MCF 10A (cell line): ENCODE data around the gene CNOT3. TPM values are rescaled to one million over a fixed set of nuclear protein-coding genes. Genes with fewer than 3 reads are reported as not detected.
A peak's percentile ranks its signal among the peaks of the same experiment; 100 is the strongest.

Source experiments
- BruUV-seq: library from RNA; stranded (reverse); fragments of 400-500 nt; replicated peaks from 2 replicates; lab custom pipeline; 2021; lab: Mats Ljungman, UMichigan
- CTCF ChIA-PET: fragments of 300-600 bp; sonication (Branson Sonifier 250); formaldehyde crosslinking; extraction: SDS; loops from one replicate; lab custom pipeline; 2021; ENCODE audit warnings: antibody characterized with exemption, inconsistent platforms; lab: Yijun Ruan, JAX
- POLR2A ChIA-PET: fragments of 300-600, 350-650 bp; sonication (Branson Sonifier 250); formaldehyde crosslinking; extraction: SDS; loops from one replicate; lab custom pipeline; 2020; ENCODE audit warnings: antibody characterized with exemption, inconsistent platforms; lab: Yijun Ruan, JAX
- DNase-seq: peaks from one replicate; pipeline ENCODE4 v3.0.0-alpha.2; 2018; ENCODE audit not compliant: unreplicated experiment
- H3K27ac Mint-ChIP-seq: one replicate; pipeline ENCODE4 v1.8.0; 2022; ENCODE audit warnings: mild to moderate bottlenecking, low read depth, mixed read lengths; ENCODE audit not compliant: unreplicated experiment
- H3K27me3 Mint-ChIP-seq: one replicate; pipeline ENCODE4 v1.8.0; 2022; ENCODE audit warnings: mixed read lengths; ENCODE audit not compliant: insufficient read depth, unreplicated experiment
- H3K36me3 Mint-ChIP-seq: one replicate; pipeline ENCODE4 v1.8.0; 2022; ENCODE audit warnings: mild to moderate bottlenecking, moderate library complexity, mixed read lengths; ENCODE audit not compliant: insufficient read depth, unreplicated experiment
- H3K4me1 Mint-ChIP-seq: one replicate; pipeline ENCODE4 v1.8.0; 2022; ENCODE audit warnings: mixed read lengths; ENCODE audit not compliant: insufficient read depth, unreplicated experiment
- H3K4me3 Mint-ChIP-seq: one replicate; pipeline ENCODE4 v1.8.0; 2022; ENCODE audit warnings: mild to moderate bottlenecking, moderate library complexity, mixed read lengths; ENCODE audit not compliant: unreplicated experiment
- H3K9me3 Mint-ChIP-seq: one replicate; pipeline ENCODE4 v1.8.0; 2022; ENCODE audit warnings: mixed read lengths; ENCODE audit not compliant: unreplicated experiment
- intact Hi-C: fragments of 100-400 bp; cut with micrococcal nuclease; formaldehyde crosslinking; loops from 2 replicates; pipeline ENCODE4 v1.14.1; 2022
- total RNA-seq: library from RNA; stranded (reverse); gene quantifications from 2 replicates; pipeline ENCODE4 v1.2.3, GENCODE V29; 2022
- TF ChIP-seq, protein P1 (sequence below): fragments of 200-600 bp; IDR thresholded peaks from one replicate; pipeline ENCODE4 v1.8.0; 2022; ENCODE audit warnings: antibody characterized with exemption, mild to moderate bottlenecking; ENCODE audit not compliant: unreplicated experiment

CNOT3 gene
- total RNA-seq, 1 experiment from 2014 or later: 80.5 TPM

GRCh38 chr19:54102421-54103169, 35.0 kb upstream of the CNOT3 start, which contains the start of gene NDUFA3:
Gene NDUFA3 (plus strand): TSS chr19:54102855. CDS start chr19:54102879, 24 bp downstream.
- H3K36me3 Mint-ChIP-seq: peaks cover 27% of the 10 kb centered on the region
- H3K9me3 Mint-ChIP-seq: no peaks in the 10 kb centered on the region
- intact Hi-C loops: loop anchor here (10.0 kb wide), 1 partner anchor 238 kb away; the partner anchor contains the start of gene MYADM
- H3K27ac Mint-ChIP-seq: peak within 1 kb of the TSS; percentile 91
- CTCF ChIA-PET: no interaction called here
- H3K4me3 Mint-ChIP-seq: peak within 1 kb of the TSS; percentile 99
- peaks cover 9% of the 10 kb centered on the region for H3K4me1 Mint-ChIP-seq
- TF ChIP-seq, protein P1, sequence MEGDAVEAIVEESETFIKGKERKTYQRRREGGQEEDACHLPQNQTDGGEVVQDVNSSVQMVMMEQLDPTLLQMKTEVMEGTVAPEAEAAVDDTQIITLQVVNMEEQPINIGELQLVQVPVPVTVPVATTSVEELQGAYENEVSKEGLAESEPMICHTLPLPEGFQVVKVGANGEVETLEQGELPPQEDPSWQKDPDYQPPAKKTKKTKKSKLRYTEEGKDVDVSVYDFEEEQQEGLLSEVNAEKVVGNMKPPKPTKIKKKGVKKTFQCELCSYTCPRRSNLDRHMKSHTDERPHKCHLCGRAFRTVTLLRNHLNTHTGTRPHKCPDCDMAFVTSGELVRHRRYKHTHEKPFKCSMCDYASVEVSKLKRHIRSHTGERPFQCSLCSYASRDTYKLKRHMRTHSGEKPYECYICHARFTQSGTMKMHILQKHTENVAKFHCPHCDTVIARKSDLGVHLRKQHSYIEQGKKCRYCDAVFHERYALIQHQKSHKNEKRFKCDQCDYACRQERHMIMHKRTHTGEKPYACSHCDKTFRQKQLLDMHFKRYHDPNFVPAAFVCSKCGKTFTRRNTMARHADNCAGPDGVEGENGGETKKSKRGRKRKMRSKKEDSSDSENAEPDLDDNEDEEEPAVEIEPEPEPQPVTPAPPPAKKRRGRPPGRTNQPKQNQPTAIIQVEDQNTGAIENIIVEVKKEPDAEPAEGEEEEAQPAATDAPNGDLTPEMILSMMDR: no peak
- H3K27me3 Mint-ChIP-seq: no peaks in the 10 kb centered on the region
- POLR2A ChIA-PET: interaction anchor here (0.8 to 4.0 kb wide), 2 partner anchors 13 to 35 kb away, joined by 4 to 45 read pairs; partner anchors contain the start of genes CNOT3, PRPF31 and TFPT
- no TSS peak for BruUV-seq
- peak; percentile 99 for DNase-seq

GRCh38 chr19:54104998-54105715, 32.4 kb upstream of the CNOT3 start:
- Mint-ChIP-seq H3K36me3 (peaks cover 48% of the 10 kb centered on the region), H3K27ac (peak overlapping the region; percentile 37), H3K9me3 (no peaks in the 10 kb centered on the region), H3K4me3 (peak overlapping the region; percentile 99), H3K27me3 (no peaks in the 10 kb centered on the region), H3K4me1 (peaks cover 11% of the 10 kb centered on the region)
- ChIA-PET POLR2A (interaction anchor here (2.5 to 4.0 kb wide), 2 partner anchors 11 kb away, joined by 11 to 45 read pairs; partner anchors contain the start of genes PRPF31 and TFPT), CTCF (interaction anchor here (0.7 kb wide), 1 partner anchor 51 kb away, joined by 4 read pairs; no protein-coding TSS in a partner anchor)
- TF ChIP-seq, protein P1: no peak
- intact Hi-C loops: loop anchor here (10.0 kb wide), 1 partner anchor 240 kb away; the partner anchor contains the start of gene MYADM
- no TSS peak for BruUV-seq
- no peak for DNase-seq

DNA sequence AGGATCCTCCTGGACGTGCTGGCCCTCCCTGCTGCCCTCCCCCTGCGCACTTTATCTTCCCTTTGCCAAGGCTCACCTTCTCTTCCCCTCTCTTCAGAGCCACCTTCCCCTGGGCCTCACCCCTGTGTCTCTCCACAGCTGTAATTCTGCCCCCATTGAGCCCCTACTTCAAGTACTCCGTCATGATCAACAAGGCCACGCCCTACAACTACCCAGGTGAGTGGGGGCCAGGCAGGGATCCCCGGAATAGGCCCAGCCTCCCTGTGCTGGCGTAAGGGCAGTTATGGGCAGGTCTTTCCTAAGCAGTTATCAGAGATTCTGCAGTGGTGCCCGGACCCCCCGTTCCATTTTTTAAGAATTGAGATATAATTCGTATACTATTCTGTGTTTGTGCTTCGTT, 31.8 kb upstream of the CNOT3 start:
- Mint-ChIP-seq H3K9me3 (no peaks in the 10 kb centered on the region), H3K27me3 (no peaks in the 10 kb centered on the region), H3K4me3 (peak overlapping the region; percentile 16), H3K36me3 (peaks cover 54% of the 10 kb centered on the region), H3K27ac (peak overlapping the region; percentile 37), H3K4me1 (peaks cover 11% of the 10 kb centered on the region)
- intact Hi-C loops: loop anchor here (10.0 kb wide), 1 partner anchor 241 kb away; the partner anchor contains the start of gene MYADM
- TF ChIP-seq, protein P1: no peak
- ChIA-PET POLR2A (interaction anchor here (2.1 to 2.5 kb wide), 2 partner anchors 10 to 31 kb away, joined by 4 to 11 read pairs; partner anchors contain the start of genes PRPF31 and TFPT), CTCF (no interaction called here)
- BruUV-seq: no TSS peak
- DNase-seq: no peak
